AG08395 (cell line): ENCODE data around the gene GNG7.
"Not testable (repeated sequence)": the region's sequence is repeated elsewhere in the genome, so short reads cannot be mapped to it uniquely, and the experiment has no call there.

Experiments
- DNase-seq: peaks from one replicate; pipeline ENCODE4 v3.0.0; 2012; ENCODE audit warnings: mixed read lengths, low spot score

Gene GNG7

DNA sequence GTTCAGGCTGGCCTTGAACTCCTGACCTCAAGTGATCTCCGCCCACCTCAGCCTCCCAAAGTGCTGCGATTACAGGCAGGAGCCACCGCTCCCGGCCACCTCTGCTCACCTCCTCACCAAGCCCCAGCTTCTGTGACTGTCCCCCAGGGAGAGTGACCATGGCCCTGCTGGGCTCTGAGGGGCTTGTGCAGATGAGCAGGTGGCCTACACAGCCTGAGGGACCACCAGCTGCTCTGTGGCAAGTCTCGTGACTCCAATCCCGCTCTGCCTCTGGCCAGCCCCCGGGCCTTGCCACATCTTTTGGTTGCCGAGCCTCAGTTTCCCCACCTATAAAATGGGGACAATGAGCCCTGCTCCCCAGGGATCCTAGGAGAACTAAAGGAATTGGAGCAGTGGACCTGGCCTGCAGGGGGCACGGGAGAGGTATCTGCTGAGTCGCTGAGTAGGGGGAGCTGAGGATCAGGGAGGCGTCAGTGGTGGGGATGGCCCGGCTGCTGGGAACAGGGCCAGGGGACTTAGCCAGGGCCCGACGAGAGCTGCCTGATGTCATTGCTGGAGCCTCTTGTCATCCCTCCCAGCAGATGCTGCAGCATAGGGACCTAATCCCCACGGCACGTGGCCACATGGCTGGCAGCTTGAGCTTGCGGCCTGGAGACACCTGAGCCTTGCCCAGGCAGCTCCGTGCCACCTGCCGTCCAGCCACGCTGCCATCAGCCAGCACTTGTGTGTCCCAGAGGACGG, 151.9 kb downstream of the GNG7 start:
- DNase-seq = peak; percentile 31

DNA sequence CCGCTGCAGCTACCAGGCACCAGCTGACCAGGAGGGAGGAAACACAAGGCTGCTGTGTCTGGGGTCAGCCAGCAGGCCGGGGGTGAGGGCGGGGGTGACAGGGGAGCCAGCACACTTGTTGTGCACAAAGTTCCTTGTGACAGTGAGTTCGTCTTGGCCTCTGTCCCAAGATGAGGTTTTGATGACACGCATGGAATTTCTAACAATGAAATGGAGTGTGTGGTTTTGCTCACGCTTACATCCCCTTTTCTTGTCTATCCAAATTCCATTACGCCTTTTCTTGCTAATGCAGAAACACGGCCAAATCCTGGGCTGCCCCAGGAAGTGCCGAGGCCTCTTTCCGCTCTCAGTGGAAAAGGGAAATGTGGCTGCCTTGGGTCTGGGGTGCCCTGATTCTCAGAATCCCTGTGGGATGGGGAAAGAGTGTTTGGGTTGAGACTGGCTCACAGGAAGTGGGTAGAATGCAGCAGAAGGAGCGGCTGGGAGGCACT, 152.7 kb downstream of the GNG7 start:
- peak; percentile 92 for DNase-seq

DNA sequence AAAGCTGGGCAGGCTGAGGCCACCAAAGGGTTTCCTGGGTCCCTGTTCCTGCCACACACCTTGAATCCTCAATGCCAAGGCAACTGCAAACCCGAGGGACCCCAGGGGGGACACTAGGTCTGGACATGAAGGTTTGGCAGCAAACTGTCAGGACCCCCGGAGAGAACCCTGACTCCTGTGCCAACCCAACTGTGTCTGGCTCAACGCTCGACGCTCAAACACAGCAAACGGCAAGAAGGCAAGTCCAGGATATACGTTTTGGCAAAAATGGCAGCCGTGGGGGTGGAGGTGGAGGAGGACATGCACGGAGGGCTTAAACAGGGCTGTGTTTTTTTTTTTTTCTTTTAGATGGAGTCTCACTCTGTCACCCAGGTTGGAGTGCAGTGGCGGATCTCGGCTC, 153.5 kb downstream of the GNG7 start:
- DNase-seq = no peak

DNA sequence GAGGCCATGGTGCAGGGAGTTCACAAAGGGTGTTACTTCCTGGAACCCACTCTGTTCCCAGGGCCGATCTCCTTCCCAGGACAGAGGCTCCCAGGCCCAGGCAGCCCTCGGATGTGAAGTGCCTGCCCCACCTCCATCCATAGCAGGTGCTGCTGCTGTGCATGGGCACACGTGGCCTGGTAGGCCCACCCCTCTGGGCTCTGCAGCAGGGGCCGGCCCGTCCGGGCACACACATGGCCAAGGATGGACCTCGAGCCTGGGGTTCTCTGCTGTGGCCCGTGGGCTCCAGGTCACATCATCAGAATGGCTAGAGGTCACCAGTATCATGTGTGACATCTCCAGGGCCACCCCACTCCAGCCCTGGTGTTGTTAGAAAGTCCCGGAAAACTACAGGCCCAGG, 154.8 kb downstream of the GNG7 start:
- no peak for DNase-seq

DNA sequence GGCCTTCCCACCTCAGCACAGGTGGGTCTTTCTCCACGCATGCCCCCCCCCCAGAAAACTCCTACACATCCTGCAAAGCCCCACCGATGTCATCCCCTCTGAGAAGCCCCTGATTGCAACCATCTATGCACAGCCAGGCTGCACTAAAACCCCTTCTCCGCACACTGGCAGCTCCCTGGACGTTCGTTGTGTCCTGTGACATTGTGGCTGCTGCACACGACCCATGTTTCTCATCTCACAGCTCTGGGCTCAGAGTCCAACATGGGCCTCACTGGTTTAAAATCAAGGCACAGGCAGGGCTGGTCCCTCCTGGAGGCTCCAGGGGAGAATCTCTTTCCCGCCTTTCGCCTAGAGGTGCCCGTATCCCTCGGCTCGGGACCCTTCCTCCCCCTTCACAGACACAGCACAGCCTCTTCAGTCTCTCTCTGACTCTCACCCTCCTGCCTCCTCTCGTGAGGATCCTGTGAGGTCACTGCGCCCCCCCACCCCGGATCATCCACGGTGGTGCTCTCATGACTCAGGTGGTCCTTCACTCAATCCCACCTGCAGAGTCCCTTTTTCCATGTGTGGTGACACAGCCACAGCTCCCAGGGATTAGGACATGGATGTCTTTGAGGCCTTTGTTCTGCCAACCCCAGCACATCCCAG, 155.3 kb downstream of the GNG7 start:
- DNase-seq = no peak

DNA sequence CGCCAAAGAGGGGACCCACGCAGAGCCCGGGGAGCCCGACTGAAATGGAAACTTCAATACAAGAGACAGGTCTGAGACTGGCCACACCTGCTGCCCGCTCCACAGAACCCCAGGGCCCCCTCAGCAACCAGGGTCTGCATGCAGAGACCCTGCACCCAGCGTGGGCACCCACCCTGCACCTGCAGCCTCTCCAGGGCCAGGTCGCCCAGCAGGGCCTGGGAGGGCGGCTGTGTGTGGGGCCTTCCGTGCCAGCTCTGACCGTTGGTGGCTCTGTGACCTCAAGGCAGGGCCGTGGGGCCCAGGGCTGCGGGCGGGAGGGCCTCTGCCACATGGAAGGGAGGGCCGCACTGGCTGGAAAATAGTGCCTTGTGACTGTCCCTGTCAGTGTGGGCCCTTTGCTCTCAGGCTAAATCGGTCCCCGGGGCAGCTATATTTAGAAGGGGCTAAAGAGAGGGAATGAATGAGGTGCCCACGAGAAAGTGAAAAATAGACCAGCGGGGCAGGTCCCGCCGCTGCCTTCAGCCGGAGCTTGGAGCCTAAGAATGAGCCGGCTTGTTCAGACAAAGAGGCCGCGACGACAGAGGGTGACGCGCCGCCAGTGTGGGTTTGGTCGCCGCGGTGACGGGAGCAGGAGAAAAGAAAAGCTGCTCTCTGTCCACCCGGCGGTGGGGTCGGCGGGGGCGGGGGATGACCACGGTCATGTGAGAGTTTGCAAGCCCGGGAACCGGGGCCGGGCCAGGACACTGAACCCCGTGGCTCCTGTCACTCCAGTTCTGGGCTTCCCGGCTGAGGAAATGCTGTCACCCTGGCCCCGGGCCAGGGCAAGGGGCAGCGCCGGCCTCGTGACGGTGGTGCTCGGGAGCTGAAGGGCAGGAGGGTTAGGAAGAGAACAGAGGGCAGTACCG, 156.1 kb downstream of the GNG7 start:
- no peak for DNase-seq

DNA sequence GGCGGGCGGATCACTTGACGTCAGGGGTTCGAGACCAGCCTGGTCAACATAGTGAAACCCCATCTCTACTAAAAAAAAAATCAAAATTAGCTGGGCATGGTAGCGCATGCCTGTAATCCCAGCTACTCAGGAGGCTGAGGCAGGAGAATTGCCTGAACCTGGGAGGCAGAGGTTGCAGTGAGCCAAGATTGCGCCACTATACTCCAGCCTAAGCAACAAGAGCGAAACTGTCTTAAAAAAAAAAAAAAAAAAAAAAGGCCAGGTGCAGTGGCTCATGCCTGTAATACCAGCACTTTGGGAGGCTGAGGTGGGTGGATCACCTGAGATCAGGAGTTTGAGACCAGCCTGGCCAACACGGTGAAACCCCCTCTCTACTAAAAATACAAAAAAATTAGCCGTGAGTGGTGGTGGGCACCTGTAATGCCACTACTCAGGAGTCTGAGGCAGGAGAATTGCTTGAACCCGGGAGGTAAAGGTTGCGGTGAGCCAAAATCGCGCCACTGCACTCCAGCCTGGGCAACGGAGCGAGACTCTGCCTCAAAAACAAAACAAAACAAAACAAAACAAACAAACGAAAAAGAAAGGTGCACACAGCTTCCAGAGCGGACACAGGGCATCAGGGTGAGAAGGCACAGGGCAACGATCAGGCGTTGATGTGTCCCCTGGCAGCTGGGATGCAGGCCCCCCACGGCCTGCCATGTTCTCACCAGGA, 156.9 kb downstream of the GNG7 start:
- not testable (repeated sequence) for DNase-seq

DNA sequence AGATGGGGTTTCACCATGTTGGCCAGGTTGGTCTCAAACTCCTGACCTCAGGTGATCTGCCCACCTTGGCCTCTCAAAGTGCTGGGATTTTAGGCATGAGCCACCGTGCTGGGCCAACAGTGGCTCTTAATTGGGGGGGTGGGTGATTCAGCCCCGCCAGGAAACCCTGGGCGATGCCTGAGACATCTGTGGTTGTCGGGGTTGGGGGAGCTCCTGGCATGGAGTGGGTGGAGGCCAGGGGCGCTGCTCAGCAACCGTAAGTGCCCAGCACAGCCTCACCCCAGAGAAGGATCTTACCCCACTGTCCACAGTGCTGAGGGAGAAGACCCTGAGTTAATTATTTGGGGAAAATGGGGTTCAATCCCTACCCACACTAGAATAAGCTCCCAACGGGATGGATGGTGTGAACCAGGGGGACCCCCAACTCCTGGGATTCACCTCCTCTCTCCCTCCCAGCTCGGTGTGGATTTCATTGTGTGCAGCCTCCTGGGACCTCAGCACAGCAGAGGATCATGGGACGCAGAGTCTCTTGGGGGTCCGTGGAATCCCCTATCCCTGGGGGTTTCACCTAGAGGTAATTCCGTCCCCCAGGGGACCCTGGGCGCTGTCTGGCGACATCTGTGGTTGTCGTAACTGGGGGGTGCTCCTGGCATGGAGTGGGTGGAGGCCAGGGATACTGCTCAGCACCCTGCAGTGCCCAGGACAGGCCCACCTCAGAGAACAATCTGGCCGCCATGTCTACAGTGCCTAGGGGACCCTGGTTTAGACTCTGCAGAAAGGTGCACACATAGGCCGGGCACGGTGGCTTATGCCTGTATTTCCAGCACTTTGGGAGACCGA, 157.7 kb downstream of the GNG7 start:
- DNase-seq = no peak

DNA sequence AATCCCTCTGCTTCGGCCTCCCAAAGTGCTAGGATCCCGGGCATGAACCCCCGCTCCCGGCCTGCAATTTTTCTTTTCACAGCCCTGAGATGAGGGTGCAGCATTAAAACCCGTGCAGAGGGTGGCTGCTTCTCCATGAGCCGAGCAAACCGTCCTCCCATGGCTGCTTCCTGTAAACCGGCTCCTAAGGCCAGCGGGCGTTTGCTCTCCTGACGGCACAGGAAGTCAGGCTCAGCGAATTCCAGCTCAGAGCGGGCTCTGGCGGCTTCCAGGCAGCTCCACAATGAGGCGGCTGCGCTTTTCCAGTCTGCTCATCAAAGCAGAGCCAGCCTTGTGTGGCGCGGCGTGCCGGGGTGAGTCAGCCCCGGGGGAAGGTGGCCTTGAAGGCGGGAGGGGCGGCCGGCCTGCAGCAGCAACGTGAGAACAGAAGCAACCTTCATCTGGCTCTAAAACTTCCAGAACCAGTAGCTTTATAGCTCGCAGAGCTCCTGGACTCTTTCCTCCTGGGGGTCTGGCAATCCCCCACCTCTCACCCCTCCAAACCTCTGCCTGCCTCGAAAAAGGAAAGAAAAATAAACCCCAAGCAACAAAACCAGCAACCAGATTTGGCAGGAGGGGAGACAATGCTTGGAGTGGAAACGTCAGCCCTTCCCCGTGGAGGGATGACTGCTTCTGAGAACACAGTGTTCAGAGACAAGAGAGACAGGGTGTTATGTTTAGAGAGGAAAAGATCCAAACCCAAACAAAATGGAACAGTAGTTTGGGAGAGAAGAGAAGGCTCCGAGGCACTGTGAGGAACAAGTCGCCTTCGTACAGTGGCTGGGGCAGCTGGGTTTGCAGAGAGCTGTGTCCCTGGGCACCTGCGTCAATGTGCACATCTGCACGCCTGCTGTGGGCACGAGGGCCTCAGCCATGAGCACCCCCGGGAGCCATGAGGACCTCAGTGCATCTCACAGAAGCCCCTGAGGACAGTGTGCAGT, 158.7 kb downstream of the GNG7 start:
- DNase-seq = peak; percentile 91

DNA sequence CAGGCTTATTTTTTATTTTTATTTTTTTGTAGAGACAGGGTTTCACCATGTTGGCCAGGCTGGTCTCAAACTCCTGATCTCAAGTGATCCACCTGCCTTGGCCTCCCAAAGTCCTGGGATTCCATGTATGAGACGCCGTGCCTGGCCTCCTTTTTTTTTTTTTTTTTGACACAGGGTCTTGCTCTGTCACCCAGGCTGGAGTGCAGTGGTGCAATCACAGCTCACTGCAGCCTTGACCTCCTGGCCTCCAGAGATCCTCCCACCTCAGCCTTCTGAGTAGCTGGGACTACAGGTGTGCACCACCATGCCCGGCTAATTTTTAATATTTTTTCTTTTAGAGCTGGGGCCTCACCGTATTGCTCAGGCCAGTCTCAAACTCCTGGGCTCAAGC, 159.4 kb downstream of the GNG7 start:
- not testable (repeated sequence) for DNase-seq

DNA sequence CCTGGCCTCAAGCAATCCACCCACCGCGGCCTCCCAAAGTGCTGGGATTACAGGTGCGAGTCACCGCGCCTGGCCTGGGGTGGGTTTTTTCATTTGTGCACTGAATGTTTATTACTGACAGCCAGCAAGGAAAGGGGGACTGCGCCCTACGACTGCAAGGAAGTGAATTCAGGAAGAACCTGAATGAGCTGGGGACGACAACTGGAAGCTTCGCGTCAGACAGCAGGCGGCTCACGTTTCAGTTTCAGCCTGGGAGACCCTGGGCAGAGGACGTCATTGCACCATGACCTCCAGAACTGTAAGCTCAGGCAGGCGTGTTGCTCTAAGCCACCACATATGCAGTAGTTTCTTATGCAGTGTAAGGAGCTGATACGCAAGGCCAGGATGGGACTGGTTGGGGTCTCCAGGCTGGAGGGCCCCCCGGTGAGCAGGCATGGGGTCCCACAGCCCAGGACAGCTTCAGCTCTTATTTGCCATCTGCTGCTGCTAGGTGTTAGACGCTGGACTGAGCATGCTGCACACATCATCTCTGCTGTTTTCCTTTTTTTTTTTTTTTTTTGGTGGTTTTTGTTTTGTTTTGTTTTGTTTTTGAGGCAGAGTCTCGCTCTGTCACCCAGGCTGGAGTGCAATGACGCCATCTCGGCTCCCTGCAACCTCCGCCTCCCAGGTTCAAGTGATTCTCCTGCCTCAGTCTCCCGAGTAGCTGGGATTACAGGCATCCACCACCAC, 160.0 kb downstream of the GNG7 start:
- DNase-seq = no peak

DNA sequence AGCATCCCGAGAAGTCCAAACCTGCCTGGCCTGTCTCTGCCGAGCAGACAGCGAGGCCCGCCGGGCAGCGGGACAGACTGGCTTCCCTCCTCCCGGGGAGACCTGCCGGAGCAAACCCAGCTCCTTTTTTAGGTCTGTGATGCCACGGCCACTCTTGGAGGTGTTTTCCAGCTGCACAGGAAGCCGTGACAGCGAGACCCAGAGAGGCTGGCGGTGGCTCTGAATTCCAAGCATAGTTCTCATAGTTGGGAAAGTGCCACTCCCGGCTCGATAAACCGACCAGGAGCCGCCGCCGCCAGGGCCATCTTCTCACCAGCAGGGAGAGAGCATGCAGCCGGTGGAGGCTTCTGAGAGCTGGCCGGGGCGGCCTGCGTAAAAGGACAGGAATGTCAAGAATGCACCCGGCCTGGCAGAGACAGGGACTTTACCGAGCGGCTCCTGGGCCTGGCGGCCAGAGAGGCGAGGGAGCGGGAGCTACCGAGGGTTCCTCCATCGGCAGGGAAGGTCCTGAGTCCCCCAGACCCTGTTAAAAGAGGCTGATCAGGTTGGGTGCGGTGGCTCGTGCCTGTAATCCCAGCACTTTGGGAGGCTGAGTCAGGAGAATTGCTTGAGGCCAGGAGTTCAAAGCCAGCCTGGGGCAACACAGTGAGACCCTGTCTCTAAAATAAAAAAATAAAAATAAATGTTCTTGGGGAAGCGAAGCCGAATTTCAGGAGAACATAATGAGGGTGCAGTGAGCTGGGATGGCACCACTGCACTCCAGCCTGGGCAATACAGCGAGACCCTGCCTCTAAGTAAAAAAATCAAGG, 161.6 kb downstream of the GNG7 start:
- peak; percentile 95 for DNase-seq

DNA sequence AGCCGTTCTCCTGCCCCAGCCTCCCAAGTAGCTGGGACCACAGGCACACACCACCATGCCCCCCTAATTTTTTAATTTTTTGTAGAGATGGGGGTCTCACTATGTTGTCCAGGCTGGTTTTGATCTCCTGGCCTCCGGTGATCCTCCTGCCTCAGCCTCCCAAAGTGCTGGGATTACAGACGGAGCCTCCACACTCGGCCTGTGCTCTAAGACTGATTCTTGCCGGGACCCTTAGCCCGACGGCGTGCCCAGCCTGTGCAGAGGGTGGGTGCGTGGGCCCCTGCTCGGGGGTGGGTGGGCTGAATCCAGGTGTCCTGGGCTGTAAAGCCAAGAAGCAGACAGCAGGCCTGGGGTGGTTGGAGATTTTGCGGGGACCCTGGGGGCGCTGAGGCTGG, 162.2 kb downstream of the GNG7 start:
- DNase-seq = no peak

DNA sequence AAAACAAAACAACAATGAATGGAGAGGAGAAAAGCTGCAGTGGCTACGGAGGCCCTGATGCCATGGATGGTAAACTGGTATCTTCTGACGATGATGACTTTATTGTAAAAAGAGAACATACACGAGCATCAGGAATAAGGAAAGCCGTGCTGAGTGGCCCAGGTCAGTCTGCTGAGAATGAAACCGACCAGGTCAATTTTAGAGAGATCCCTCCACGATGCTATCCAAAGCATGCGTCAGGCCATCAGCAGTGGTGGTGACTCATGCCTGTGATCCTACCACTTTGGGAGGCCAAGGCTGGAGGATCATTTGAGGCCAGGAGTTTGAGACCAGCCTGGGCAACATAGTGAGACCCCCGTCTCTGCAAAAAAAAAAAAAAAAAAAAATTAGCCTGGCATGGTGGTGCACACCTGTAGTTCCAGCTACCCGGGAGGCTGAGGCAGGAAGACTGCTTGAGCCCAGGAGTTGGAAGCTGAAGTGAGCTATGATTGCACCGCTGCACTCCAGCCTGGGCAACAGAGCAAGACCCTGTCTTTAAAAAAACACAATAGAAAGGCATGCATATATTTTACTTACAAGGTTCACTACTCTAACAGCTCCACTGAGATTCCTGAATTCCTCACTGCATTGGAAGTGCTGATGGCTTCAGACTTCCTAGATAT, 164.3 kb downstream of the GNG7 start:
- no peak for DNase-seq

DNA sequence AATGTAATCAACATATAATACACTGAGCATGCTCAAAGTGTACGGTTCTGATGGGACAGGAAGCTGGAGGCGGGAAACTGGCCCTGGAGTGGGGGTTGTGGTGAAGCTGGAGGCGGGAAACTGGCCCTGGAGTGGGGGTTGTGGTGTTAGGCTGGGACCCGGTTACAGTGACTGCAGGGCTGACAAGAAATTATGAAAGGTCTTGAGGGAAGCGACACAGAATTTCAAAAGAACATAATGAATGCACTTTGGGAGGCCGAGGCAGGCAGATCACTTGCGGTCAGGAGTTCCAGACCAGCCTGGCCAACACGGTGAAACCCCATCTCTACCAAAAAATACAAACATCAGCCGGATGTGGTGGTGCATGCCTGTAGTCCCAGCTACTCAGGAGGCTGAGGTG, 164.9 kb downstream of the GNG7 start:
- DNase-seq = not testable (repeated sequence)

DNA sequence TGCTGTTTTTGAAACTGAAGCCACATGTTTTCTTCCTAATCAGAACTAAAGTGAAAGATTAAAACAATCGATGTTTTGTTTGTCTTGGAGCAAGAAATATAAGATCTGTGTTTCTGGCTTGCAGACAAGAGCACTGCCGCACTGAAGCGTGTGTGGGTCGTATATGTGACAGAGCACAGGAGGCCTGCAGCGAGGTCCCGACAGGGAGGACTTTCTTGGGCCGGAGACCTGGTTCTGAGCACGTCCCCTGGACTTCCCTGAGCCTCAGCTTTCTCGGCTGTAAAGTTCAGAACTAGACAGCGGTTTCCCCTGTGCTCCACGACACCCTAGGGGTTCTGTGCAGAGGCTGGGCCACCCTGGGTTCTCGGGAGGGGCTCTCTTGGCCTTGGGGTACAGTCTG, 166.0 kb downstream of the GNG7 start:
- no peak for DNase-seq

DNA sequence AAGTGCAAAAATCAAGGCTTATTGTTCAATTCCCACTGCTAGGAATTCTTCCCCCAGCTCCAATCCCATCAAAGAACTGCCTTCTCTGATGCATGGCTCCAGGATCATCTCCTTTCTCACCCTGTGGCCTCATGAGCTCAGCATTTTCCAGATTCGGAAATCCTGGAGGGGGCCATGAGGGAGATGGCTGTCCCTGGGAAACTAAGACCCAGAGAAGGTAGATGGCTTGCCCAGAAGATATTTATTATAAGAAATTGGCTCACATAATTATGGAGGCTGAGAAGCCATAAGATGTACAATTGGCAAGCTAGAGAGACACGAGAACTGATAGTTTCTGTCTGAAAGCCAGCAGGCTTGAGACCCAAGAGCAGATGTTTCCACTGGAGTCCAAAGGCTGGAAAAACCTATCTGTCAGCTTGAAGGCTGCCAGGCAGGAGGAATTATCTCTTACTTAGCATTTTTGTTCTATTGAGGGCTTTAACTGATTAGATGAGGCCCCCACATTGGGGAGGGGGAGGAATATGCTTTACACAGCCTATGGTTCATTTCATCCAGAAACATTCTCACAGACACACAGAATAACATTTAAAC, 168.0 kb downstream of the GNG7 start:
- DNase-seq = no peak
